ENCODE measurements around the gene G6PC2. TPM values are rescaled to one million over a fixed set of nuclear protein-coding genes. Genes with fewer than 3 reads are reported as not detected.
"Not testable (repeated sequence)": the region's sequence is repeated elsewhere in the genome, so short reads cannot be mapped to it uniquely, and the experiment has no call there.

G6PC2 gene
- total and polyA plus RNA-seq, 4 donors: not detected

DNA sequence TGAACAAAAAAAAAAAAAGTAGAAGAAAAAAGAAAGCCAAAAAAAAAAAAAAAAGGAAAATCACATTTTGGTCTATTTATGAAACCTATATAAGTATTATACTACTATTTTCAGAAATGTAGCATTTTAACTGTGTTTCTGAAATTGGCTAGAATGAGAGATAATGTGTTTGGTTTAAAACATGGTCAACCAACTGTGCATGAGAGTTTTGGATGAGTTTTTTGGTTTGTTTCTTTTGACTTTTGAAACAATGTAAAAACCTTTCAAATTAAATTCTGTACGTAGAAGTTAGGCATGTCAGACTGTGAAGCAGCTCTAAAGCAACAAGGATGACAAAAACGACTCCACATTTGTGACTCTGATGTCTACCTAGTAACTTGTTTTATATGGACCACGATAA lies 45.5 kb upstream of the G6PC2 start:
- H3K4me3 ChIP-seq (ENCODE audit: low read depth in 1 of 3, low read length in 3 of 3): no peak overlapping the region
- DNase-seq (ENCODE audit: low spot score): no peak
- 96% methylated on average over 3 of the region's 3 CpGs for WGBS
- H3K4me1 ChIP-seq (ENCODE audit: control insufficient read depth in 4 of 4, insufficient read depth in 4 of 4, low read length in 3 of 4): no peaks in the 10 kb centered on the region
- no peaks in the 10 kb centered on the region for H3K27me3 ChIP-seq (ENCODE audit: control insufficient read depth in 4 of 4, insufficient read depth in 4 of 4, low read length in 3 of 4)
- no peak overlapping the region for H3K27ac ChIP-seq (ENCODE audit: low read depth in 1 of 2, low read length in 2 of 2)
- H3K9me3 ChIP-seq (ENCODE audit: control insufficient read depth in 4 of 4, low read length in 3 of 4): no peaks in the 10 kb centered on the region
- H3K9ac ChIP-seq (ENCODE audit: low read depth in 1 of 2, low read length in 2 of 2): no peak overlapping the region
- TF ChIP-seq YY1 (IDR thresholded peaks at IDR 0.05) (no peak), SP1 (IDR thresholded peaks at IDR 0.05) (no peak), NR2F2 (IDR thresholded peaks at IDR 0.05) (no peak)
- H3K36me3 ChIP-seq (ENCODE audit: control insufficient read depth in 4 of 4, insufficient read depth in 3 of 4, low read depth in 1 of 4, low read length in 3 of 4): no peaks in the 10 kb centered on the region

DNA sequence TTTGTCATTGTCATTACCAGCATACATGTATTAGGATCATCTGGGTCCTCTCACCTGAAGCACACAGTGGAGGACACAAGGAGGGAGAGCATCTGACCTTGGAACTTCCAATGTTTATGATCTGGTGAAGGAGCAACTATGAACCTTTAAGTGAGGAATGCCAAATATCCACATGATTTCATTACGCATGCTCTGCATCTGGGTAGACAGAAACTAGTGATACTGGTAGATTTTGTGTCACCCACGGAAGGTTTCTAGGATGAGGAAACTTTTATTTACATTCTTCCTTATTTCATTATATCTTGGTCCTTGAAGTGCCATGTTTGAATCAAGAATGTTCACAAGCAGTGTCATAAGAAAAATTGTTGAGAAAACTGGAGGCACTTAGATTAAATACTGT lies 42.9 kb upstream of the G6PC2 start:
- H3K4me3 ChIP-seq (ENCODE audit: low read depth in 1 of 3, low read length in 3 of 3): no peak overlapping the region
- H3K27me3 ChIP-seq (ENCODE audit: control insufficient read depth in 4 of 4, insufficient read depth in 4 of 4, low read length in 3 of 4): no peaks in the 10 kb centered on the region
- H3K36me3 ChIP-seq (ENCODE audit: control insufficient read depth in 4 of 4, insufficient read depth in 3 of 4, low read depth in 1 of 4, low read length in 3 of 4): peaks cover 0 to 9% (median 0%) of the 10 kb centered on the region in 4 donors
- 98% methylated on average over 2 of the region's 2 CpGs for WGBS
- TF ChIP-seq YY1 (IDR thresholded peaks at IDR 0.05) (no peak), EGR1 (IDR thresholded peaks at IDR 0.05; ENCODE audit: low read depth in 2 of 2) (no peak), NR2F2 (IDR thresholded peaks at IDR 0.05) (no peak), TAF1 (conservative IDR thresholded peaks at IDR 0.05) (no peak), FOXA2 (IDR thresholded peaks at IDR 0.05) (no peak), HNF4A (conservative IDR thresholded peaks at IDR 0.05) (no peak), SP1 (IDR thresholded peaks at IDR 0.05) (no peak), RXRA (IDR thresholded peaks at IDR 0.05) (no peak), FOXA1 (IDR thresholded peaks at IDR 0.05) (no peak), RAD21 (IDR thresholded peaks at IDR 0.05) (no peak), JUND (IDR thresholded peaks at IDR 0.05) (no peak), GABPA (IDR thresholded peaks at IDR 0.05 in 1 of 2, conservative IDR thresholded peaks at IDR 0.05 in 1 of 2) (no peak), HNF4G (IDR thresholded peaks at IDR 0.05) (no peak)
- TF ChIP-seq, protein P1, sequence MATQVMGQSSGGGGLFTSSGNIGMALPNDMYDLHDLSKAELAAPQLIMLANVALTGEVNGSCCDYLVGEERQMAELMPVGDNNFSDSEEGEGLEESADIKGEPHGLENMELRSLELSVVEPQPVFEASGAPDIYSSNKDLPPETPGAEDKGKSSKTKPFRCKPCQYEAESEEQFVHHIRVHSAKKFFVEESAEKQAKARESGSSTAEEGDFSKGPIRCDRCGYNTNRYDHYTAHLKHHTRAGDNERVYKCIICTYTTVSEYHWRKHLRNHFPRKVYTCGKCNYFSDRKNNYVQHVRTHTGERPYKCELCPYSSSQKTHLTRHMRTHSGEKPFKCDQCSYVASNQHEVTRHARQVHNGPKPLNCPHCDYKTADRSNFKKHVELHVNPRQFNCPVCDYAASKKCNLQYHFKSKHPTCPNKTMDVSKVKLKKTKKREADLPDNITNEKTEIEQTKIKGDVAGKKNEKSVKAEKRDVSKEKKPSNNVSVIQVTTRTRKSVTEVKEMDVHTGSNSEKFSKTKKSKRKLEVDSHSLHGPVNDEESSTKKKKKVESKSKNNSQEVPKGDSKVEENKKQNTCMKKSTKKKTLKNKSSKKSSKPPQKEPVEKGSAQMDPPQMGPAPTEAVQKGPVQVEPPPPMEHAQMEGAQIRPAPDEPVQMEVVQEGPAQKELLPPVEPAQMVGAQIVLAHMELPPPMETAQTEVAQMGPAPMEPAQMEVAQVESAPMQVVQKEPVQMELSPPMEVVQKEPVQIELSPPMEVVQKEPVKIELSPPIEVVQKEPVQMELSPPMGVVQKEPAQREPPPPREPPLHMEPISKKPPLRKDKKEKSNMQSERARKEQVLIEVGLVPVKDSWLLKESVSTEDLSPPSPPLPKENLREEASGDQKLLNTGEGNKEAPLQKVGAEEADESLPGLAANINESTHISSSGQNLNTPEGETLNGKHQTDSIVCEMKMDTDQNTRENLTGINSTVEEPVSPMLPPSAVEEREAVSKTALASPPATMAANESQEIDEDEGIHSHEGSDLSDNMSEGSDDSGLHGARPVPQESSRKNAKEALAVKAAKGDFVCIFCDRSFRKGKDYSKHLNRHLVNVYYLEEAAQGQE (IDR thresholded peaks at IDR 0.05): no peak
- TF ChIP-seq, protein P2, sequence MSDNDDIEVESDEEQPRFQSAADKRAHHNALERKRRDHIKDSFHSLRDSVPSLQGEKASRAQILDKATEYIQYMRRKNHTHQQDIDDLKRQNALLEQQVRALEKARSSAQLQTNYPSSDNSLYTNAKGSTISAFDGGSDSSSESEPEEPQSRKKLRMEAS (IDR thresholded peaks at IDR 0.05): no peak
- TF ChIP-seq, protein P3, sequence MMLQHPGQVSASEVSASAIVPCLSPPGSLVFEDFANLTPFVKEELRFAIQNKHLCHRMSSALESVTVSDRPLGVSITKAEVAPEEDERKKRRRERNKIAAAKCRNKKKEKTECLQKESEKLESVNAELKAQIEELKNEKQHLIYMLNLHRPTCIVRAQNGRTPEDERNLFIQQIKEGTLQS (IDR thresholded peaks at IDR 0.05): no peak
- TF ChIP-seq, protein P4, sequence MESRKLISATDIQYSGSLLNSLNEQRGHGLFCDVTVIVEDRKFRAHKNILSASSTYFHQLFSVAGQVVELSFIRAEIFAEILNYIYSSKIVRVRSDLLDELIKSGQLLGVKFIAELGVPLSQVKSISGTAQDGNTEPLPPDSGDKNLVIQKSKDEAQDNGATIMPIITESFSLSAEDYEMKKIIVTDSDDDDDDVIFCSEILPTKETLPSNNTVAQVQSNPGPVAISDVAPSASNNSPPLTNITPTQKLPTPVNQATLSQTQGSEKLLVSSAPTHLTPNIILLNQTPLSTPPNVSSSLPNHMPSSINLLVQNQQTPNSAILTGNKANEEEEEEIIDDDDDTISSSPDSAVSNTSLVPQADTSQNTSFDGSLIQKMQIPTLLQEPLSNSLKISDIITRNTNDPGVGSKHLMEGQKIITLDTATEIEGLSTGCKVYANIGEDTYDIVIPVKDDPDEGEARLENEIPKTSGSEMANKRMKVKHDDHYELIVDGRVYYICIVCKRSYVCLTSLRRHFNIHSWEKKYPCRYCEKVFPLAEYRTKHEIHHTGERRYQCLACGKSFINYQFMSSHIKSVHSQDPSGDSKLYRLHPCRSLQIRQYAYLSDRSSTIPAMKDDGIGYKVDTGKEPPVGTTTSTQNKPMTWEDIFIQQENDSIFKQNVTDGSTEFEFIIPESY (IDR thresholded peaks at IDR 0.05): no peak
- H3K4me1 ChIP-seq (ENCODE audit: control insufficient read depth in 4 of 4, insufficient read depth in 4 of 4, low read length in 3 of 4): no peaks in the 10 kb centered on the region
- no peaks in the 10 kb centered on the region for H3K9me3 ChIP-seq (ENCODE audit: control insufficient read depth in 4 of 4, low read length in 3 of 4)
- H3K27ac ChIP-seq (ENCODE audit: low read depth in 1 of 2, low read length in 2 of 2): no peak overlapping the region
- DNase-seq (ENCODE audit: low spot score): no peak
- no peak overlapping the region for H3K9ac ChIP-seq (ENCODE audit: low read depth in 1 of 2, low read length in 2 of 2)

DNA sequence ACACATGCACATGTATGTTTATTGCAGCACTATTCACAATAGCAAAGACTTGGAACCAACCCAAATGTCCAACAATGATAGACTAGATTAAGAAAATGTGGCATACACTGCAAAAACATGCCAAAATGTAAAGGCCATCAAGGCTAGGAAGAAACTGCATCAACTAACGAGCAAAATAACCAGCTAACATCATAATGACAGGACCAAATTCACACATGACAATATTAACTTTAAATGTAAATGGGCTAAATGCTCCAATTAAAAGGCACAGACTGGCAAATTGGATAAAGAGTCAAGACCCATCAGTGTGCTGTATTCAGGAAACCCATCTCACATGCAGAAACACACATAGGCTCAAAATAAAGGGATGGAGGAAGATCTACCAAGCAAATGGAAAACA lies 33.9 kb upstream of the G6PC2 start:
- not testable (repeated sequence) for H3K4me1 ChIP-seq (ENCODE audit: control insufficient read depth in 4 of 4, insufficient read depth in 4 of 4, low read length in 3 of 4); H3K9ac ChIP-seq (ENCODE audit: low read depth in 1 of 2, low read length in 2 of 2); H3K9me3 ChIP-seq (ENCODE audit: control insufficient read depth in 4 of 4, low read length in 3 of 4); DNase-seq (ENCODE audit: low spot score); H3K4me3 ChIP-seq (ENCODE audit: low read depth in 1 of 3, low read length in 3 of 3); H3K27ac ChIP-seq (ENCODE audit: low read depth in 1 of 2, low read length in 2 of 2); H3K27me3 ChIP-seq (ENCODE audit: control insufficient read depth in 4 of 4, insufficient read depth in 4 of 4, low read length in 3 of 4); H3K36me3 ChIP-seq (ENCODE audit: control insufficient read depth in 4 of 4, insufficient read depth in 3 of 4, low read depth in 1 of 4, low read length in 3 of 4)
- 100% methylated on average over 1 of the region's 1 CpG for WGBS

DNA sequence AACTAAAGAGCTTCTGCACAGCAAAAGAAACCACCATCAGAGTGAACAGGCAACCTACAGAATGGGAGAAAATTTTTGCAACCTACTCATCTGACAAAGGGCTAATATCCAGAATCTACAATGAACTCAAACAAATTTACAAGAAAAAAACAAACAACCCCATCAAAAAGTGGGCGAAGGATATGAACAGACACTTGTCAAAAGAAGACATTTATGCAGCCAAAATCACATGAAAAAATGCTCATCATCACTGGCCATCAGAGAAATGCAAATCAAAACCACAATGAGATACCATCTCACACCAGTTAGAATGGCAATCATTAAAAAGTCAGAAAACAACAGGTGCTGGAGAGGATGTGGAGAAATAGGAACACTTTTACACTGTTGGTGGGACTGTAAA lies 30.7 kb upstream of the G6PC2 start:
- H3K4me3 ChIP-seq (ENCODE audit: low read depth in 1 of 3, low read length in 3 of 3); DNase-seq (ENCODE audit: low spot score); H3K9ac ChIP-seq (ENCODE audit: low read depth in 1 of 2, low read length in 2 of 2); H3K9me3 ChIP-seq (ENCODE audit: control insufficient read depth in 4 of 4, low read length in 3 of 4); H3K27me3 ChIP-seq (ENCODE audit: control insufficient read depth in 4 of 4, insufficient read depth in 4 of 4, low read length in 3 of 4); H3K4me1 ChIP-seq (ENCODE audit: control insufficient read depth in 4 of 4, insufficient read depth in 4 of 4, low read length in 3 of 4); H3K27ac ChIP-seq (ENCODE audit: low read depth in 1 of 2, low read length in 2 of 2); H3K36me3 ChIP-seq (ENCODE audit: control insufficient read depth in 4 of 4, insufficient read depth in 3 of 4, low read depth in 1 of 4, low read length in 3 of 4): not testable (repeated sequence)
- 100% methylated on average over 1 of the region's 1 CpG for WGBS

DNA sequence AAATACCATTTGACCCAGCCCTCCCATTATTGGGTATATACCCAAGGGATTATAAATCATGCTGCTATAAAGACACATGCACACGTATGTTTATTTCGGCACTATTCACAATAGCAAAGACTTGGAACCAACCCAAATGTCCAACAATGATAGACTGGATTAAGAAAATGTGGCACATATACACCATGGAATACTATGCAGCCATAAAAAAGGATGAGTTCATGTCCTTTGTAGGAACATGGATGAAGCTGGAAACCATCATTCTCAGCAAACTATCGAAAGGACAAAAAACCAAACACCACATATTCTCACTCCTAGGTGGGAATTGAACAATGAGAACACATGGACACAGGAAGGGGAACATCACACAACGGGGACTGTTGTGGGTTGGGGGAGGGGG lies 30.3 kb upstream of the G6PC2 start:
- not testable (repeated sequence) for H3K27me3 ChIP-seq (ENCODE audit: control insufficient read depth in 4 of 4, insufficient read depth in 4 of 4, low read length in 3 of 4); H3K27ac ChIP-seq (ENCODE audit: low read depth in 1 of 2, low read length in 2 of 2); H3K36me3 ChIP-seq (ENCODE audit: control insufficient read depth in 4 of 4, insufficient read depth in 3 of 4, low read depth in 1 of 4, low read length in 3 of 4); H3K4me3 ChIP-seq (ENCODE audit: low read depth in 1 of 3, low read length in 3 of 3); DNase-seq (ENCODE audit: low spot score); H3K9ac ChIP-seq (ENCODE audit: low read depth in 1 of 2, low read length in 2 of 2); H3K9me3 ChIP-seq (ENCODE audit: control insufficient read depth in 4 of 4, low read length in 3 of 4); H3K4me1 ChIP-seq (ENCODE audit: control insufficient read depth in 4 of 4, insufficient read depth in 4 of 4, low read length in 3 of 4)
- WGBS: over 99% methylated on average over 4 of the region's 4 CpGs

Measured in liver (tissue), 9 donors.